ENCODE results near the gene TMC1.
A peak's percentile ranks its signal among the peaks of the same experiment; 100 is the strongest.
"Not testable (repeated sequence)": the region's sequence is repeated elsewhere in the genome, so short reads cannot be mapped to it uniquely, and the experiment has no call there.

The TMC1 gene

GRCh38 chr9:72827950-72828731, 306.7 kb downstream of the TMC1 start:
- no peak for DNase-seq

GRCh38 chr9:72834994-72835393, 313.6 kb downstream of the TMC1 start:
- DNase-seq: no peak

- no peak for DNase-seq
Observed at GRCh38 chr9:72836790-72837189, 315.4 kb downstream of the TMC1 start.

- no peak for DNase-seq
Observed at GRCh38 chr9:72839085-72839484, 317.7 kb downstream of the TMC1 start.

DNA sequence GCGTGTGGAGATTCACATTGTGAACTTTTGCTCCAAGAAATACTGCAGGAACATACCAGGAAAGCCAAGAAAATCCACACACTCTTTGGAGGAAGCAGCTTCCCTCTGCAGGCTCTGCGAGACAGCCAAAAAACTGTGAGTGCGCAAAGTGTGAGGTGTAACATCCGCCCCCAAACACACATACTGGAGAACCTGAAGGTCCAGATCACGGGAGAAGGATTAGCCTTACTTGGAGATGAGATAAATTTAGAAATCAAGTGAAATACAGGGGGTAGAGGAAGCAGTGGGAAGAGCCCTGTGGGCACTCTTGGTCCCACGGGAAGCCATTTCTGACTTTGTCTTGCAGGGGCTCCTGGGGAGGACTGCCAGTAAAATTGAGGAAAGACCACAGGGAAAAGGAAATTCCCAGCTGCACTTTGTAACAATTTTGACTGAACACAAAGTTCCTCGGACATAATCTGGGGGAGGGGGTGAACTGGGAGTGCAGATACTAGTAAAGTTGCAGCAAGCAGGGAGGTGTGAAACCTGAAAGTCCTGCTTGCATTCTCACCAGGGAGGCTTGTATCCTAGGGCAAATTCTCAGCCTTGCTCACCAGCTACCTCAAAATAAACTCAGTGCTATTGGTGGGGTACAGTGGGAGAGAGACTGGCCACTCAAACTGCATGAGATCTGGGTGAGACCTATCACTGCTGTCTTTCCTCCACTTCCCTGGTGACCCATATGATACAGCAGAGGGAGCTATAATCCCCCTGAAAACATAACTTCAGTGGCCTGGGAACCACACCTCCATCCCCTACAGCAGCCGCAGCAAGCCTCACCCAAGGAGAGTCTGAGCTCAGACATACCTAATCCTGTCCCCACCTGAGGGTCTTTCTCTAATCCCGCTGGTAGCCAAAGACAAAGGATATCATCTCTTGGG, 322.4 kb downstream of the TMC1 start:
- DNase-seq: no peak

DNA sequence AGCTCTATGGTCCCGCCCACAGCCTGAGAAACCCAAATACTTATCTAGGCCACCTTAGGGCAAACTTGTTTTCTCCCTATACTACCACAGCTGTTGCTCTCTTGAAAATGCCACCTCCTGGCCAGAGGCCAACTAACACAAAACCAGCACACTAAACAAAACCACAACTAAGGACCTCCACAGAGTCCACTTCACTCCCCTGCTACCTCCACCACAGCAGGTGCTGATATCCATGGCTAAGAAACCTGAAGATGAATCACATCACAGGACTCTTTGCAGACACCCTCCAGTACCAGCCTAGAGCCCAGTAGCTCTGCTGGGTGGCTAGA, 323.0 kb downstream of the TMC1 start:
- DNase-seq: no peak

- DNase-seq: not testable (repeated sequence)
Observed at GRCh38 chr9:72845052-72845451, 323.6 kb downstream of the TMC1 start.

- not testable (repeated sequence) for DNase-seq
Observed at GRCh38 chr9:72850209-72850608, 328.8 kb downstream of the TMC1 start.

GRCh38 chr9:72855321-72855720, 333.9 kb downstream of the TMC1 start:
- no peak for DNase-seq

DNA sequence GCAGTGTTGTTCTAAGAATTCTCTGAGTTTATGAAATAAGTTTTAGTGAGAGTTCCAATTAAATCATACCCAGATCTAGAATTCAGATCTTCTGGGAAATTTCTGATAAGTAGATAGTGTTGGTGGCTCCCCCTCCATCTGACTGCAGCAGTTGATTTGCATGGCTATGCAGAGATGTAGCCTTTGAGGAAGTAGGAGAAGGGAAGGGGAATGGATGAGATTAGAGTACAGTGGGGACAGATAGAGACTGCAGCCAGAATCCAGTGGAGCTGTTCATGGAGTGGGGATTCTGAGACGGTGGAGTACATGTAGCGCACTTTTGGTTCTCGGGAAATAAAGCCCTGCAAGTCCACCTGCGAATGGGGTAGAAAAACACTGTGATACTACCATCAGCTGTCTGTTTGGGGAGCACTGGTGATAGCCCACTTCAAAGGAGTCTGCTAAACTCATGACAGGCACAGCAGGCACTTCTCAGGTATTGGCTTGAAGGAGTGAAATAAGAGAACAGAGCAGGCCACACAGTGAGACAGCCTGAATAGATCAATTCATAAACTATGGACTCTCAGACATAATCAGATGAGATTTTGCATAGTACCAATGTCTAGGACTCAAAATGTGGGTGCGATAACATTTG, 334.6 kb downstream of the TMC1 start:
- DNase-seq: no peak

GRCh38 chr9:72856972-72857623, 335.7 kb downstream of the TMC1 start:
- DNase-seq: peak; percentile 24

DNA sequence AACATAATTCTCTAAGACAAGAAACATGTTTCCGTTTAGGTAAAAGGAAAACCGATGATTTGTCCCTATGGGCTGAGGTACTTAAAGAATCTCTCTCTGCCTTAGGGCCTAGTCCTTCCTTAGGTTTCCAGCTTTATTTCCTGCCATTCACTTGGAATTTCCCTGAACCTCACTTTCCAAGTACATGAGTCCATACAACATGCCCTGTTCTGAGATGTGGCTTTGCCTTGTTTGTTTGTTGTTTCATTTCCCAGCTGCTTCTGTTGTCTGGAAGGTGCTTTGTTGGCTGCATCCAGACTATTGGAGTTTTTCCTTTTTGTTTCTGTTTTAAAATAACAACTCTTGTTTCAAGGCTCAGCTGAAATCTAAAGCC, 336.2 kb downstream of the TMC1 start:
- no peak for DNase-seq

DNA sequence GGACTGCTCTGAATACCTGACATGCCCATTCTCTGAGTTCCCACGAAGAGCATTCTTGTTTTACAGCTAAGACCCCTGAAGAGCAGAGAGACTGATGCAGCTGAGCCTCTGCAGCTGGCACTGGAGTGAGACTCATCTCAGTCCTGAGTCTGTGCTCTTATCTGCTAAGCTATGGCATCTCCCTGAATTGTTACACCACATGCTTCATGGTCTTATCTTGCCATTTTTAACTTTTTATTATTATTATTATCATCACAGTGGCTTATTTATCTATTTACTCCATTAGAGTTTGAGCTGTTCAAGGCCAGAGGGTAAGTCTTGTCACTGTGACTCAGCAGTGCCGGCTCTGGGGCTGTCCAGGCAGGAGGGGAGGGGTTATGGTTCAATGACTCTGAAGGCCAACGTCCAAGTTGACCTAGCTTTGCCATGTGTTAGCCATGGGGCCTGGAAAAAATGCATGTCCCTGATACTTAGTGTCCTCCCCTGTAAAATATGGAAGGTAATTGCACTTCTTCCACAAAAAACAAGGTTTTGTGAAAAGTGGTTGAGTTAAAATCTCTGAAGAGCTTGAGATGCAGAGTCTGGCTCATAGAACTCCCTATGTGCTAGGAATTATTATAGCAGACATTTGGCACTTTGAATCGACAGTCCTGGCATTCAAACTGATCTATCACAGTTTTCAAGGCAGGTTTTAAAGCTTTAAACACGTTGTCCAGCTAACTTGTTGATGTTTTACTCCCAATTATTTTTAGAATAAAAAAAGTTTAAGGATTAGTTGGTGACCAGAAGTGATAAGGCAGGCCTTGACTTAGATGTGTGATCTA, 336.9 kb downstream of the TMC1 start:
- DNase-seq: no peak

DNA sequence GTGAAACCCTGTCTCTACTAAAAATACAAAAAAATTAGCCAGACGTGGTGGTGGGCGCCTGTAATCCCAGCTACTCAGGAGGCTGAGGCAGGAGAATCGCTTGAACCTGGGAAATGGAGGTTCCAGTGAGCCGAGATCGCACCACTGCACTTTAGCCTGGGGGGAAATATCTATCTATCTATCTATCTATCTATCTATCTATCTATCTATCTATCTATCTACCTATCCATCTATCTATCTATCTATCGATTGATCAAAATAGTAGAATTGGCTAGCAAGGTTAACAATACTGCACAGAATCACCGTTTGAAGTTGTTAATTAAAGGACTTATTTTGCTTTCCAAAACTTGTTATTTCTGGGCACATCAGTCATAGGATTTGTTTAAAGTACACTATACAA, 341.4 kb downstream of the TMC1 start:
- DNase-seq: not testable (repeated sequence)

DNA sequence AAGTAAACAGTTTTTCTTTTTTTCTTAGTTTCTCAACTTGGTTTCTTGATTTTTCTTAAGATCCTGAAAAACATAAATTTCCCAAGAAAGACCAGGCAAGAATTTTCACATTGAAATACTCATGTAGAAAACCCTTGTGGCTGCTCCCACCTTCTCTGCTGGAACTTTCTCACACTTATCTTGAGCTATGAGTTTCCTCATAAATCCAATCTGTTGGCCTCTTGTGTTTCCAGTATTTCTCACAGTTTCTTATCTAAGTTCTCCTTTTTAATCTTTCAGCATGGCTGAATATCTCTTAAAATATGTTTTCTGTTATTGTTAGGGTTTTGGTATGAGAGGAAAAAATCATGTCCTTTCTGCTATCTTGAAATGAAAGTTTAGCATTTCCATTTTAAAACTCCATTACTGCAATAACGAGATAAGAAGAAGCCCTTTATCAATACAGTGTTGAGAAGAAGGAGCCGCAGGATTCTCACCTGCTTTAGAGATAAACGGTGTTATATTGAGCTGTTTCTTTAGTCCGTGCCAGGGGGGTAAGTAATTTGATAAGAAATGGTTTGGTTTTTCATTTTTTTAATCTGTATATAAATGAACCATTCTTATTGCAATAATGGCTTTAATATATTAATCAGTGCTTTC, 342.2 kb downstream of the TMC1 start:
- DNase-seq: no peak

DNA sequence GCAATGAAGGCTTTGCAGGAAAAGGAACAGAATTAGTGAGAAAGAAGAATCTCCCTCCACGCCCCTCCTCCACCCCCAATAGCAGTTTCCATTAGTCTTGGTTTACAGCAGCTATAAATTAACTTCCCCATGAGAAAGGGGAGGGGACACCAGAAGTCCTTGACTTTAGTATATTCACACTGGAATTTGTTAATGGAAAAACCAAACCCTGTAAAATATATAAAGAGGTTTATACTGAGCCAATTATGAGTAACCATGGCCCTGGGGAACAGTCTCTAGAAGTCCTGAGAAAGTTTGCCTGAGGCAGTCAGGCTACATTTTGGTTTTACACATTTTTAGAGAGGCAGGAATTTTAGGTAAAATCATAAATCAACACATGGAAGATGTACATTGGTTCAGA, 342.9 kb downstream of the TMC1 start:
- no peak for DNase-seq

- DNase-seq: no peak
Observed at GRCh38 chr9:72871685-72872084, 350.3 kb downstream of the TMC1 start.

- no peak for DNase-seq
Observed at GRCh38 chr9:72872718-72873117, 351.3 kb downstream of the TMC1 start.

- no peak for DNase-seq
Observed at GRCh38 chr9:72873456-72873855, 352.0 kb downstream of the TMC1 start.

GRCh38 chr9:72874344-72874743, 352.9 kb downstream of the TMC1 start:
- no peak for DNase-seq

GRCh38 chr9:72875221-72875620, 353.8 kb downstream of the TMC1 start:
- DNase-seq: no peak

- no peak for DNase-seq
Observed at GRCh38 chr9:72880821-72881220, 359.4 kb downstream of the TMC1 start.
